ENCODE data around the gene DEDD2.
A peak's percentile ranks its signal among the peaks of the same experiment; 100 is the strongest.

Gene DEDD2

GRCh38 chr19:42247640-42248199, 30.2 kb upstream of the DEDD2 start:
- H3K9ac ChIP-seq (ENCODE audit: low read depth in 1 of 2, low read length in 2 of 2) = no peak overlapping the region
- no peaks in the 10 kb centered on the region for H3K9me3 ChIP-seq (ENCODE audit: control insufficient read depth in 1 of 2, low read length in 2 of 2)
- no peak overlapping the region for H3K27ac ChIP-seq (ENCODE audit: low read depth, low read length)
- H3K4me1 ChIP-seq (ENCODE audit: control insufficient read depth in 1 of 2, insufficient read depth in 2 of 2, low read length in 2 of 2) = peaks cover 16 to 39% of the 10 kb centered on the region in 2 donors
- no peaks in the 10 kb centered on the region for H3K27me3 ChIP-seq (ENCODE audit: control insufficient read depth in 1 of 2, insufficient read depth in 2 of 2, low read length in 2 of 2)
- H3K36me3 ChIP-seq (ENCODE audit: control insufficient read depth in 1 of 2, insufficient read depth in 2 of 2, low read length in 2 of 2) = peaks cover 6 to 19% of the 10 kb centered on the region in 2 donors
- H3K4me3 ChIP-seq (ENCODE audit: low read depth in 1 of 2, low read length in 2 of 2) = no peak overlapping the region

- Histone ChIP-seq H3K27me3 (ENCODE audit: control insufficient read depth in 1 of 2, insufficient read depth in 2 of 2, low read length in 2 of 2) (no peaks in the 10 kb centered on the region), H3K4me1 (ENCODE audit: control insufficient read depth in 1 of 2, insufficient read depth in 2 of 2, low read length in 2 of 2) (peaks cover 11 to 34% of the 10 kb centered on the region in 2 donors), H3K9ac (ENCODE audit: low read depth in 1 of 2, low read length in 2 of 2) (no peak overlapping the region), H3K27ac (ENCODE audit: low read depth, low read length) (no peak overlapping the region), H3K4me3 (ENCODE audit: low read depth in 1 of 2, low read length in 2 of 2) (no peak overlapping the region), H3K9me3 (ENCODE audit: control insufficient read depth in 1 of 2, low read length in 2 of 2) (no peaks in the 10 kb centered on the region), H3K36me3 (ENCODE audit: control insufficient read depth in 1 of 2, insufficient read depth in 2 of 2, low read length in 2 of 2) (peaks cover 6 to 19% of the 10 kb centered on the region in 2 donors)
Measured at GRCh38 chr19:42246922-42247639, 29.6 kb upstream of the DEDD2 start.

- Histone ChIP-seq H3K36me3 (ENCODE audit: control insufficient read depth in 1 of 2, insufficient read depth in 2 of 2, low read length in 2 of 2) (peaks cover 6 to 19% of the 10 kb centered on the region in 2 donors), H3K9me3 (ENCODE audit: control insufficient read depth in 1 of 2, low read length in 2 of 2) (no peaks in the 10 kb centered on the region), H3K4me1 (ENCODE audit: control insufficient read depth in 1 of 2, insufficient read depth in 2 of 2, low read length in 2 of 2) (peaks cover 8 to 33% of the 10 kb centered on the region in 2 donors), H3K9ac (ENCODE audit: low read depth in 1 of 2, low read length in 2 of 2) (no peak overlapping the region), H3K27ac (ENCODE audit: low read depth, low read length) (no peak overlapping the region), H3K27me3 (ENCODE audit: control insufficient read depth in 1 of 2, insufficient read depth in 2 of 2, low read length in 2 of 2) (no peaks in the 10 kb centered on the region), H3K4me3 (ENCODE audit: low read depth in 1 of 2, low read length in 2 of 2) (no peak overlapping the region)
Measured at GRCh38 chr19:42246143-42246921, 28.9 kb upstream of the DEDD2 start.

GRCh38 chr19:42245231-42245630, 27.8 kb upstream of the DEDD2 start:
- no peak overlapping the region for H3K27ac ChIP-seq (ENCODE audit: low read depth, low read length)
- H3K4me1 ChIP-seq (ENCODE audit: control insufficient read depth in 1 of 2, insufficient read depth in 2 of 2, low read length in 2 of 2) = peaks cover 17 to 33% of the 10 kb centered on the region in 2 donors
- H3K4me3 ChIP-seq (ENCODE audit: low read depth in 1 of 2, low read length in 2 of 2) = peak overlapping the region; percentile 79 to 94
- H3K9ac ChIP-seq (ENCODE audit: low read depth in 1 of 2, low read length in 2 of 2) = peak overlapping the region; percentile 35 to 75
- no peaks in the 10 kb centered on the region for H3K27me3 ChIP-seq (ENCODE audit: control insufficient read depth in 1 of 2, insufficient read depth in 2 of 2, low read length in 2 of 2)
- peaks cover 6 to 23% of the 10 kb centered on the region in 2 donors for H3K36me3 ChIP-seq (ENCODE audit: control insufficient read depth in 1 of 2, insufficient read depth in 2 of 2, low read length in 2 of 2)
- H3K9me3 ChIP-seq (ENCODE audit: control insufficient read depth in 1 of 2, low read length in 2 of 2) = no peaks in the 10 kb centered on the region

GRCh38 chr19:42244347-42245220, 27.1 kb upstream of the DEDD2 start:
- peaks cover 14 to 29% of the 10 kb centered on the region in 2 donors for H3K4me1 ChIP-seq (ENCODE audit: control insufficient read depth in 1 of 2, insufficient read depth in 2 of 2, low read length in 2 of 2)
- no peaks in the 10 kb centered on the region for H3K27me3 ChIP-seq (ENCODE audit: control insufficient read depth in 1 of 2, insufficient read depth in 2 of 2, low read length in 2 of 2)
- peak overlapping the region; percentile 86 for H3K27ac ChIP-seq (ENCODE audit: low read depth, low read length)
- H3K4me3 ChIP-seq (ENCODE audit: low read depth in 1 of 2, low read length in 2 of 2) = peak overlapping the region; percentile 79 to 94
- H3K9me3 ChIP-seq (ENCODE audit: control insufficient read depth in 1 of 2, low read length in 2 of 2) = no peaks in the 10 kb centered on the region
- H3K9ac ChIP-seq (ENCODE audit: low read depth in 1 of 2, low read length in 2 of 2) = peak overlapping the region; percentile 75 to 94
- peaks cover 5 to 24% of the 10 kb centered on the region in 2 donors for H3K36me3 ChIP-seq (ENCODE audit: control insufficient read depth in 1 of 2, insufficient read depth in 2 of 2, low read length in 2 of 2)

GRCh38 chr19:42242512-42243409, 25.3 kb upstream of the DEDD2 start, which contains the start of gene GSK3A:
Gene GSK3A, minus strand, starts transcription at chr19:42242602. Its CDS starts 137 bp downstream, at chr19:42242465.
- H3K27me3 ChIP-seq (ENCODE audit: control insufficient read depth in 1 of 2, insufficient read depth in 2 of 2, low read length in 2 of 2) = no peaks in the 10 kb centered on the region
- H3K36me3 ChIP-seq (ENCODE audit: control insufficient read depth in 1 of 2, insufficient read depth in 2 of 2, low read length in 2 of 2) = peaks cover 0 to 21% of the 10 kb centered on the region in 2 donors
- H3K27ac ChIP-seq (ENCODE audit: low read depth, low read length) = peak within 1 kb of the TSS; percentile 86
- peaks cover 14 to 29% of the 10 kb centered on the region in 2 donors for H3K4me1 ChIP-seq (ENCODE audit: control insufficient read depth in 1 of 2, insufficient read depth in 2 of 2, low read length in 2 of 2)
- peak within 1 kb of the TSS; percentile 96 for H3K9ac ChIP-seq (ENCODE audit: low read depth in 1 of 2, low read length in 2 of 2)
- peak within 1 kb of the TSS; percentile 79 to 94 for H3K4me3 ChIP-seq (ENCODE audit: low read depth in 1 of 2, low read length in 2 of 2)
- no peaks in the 10 kb centered on the region for H3K9me3 ChIP-seq (ENCODE audit: control insufficient read depth in 1 of 2, low read length in 2 of 2)

- H3K36me3 ChIP-seq (ENCODE audit: control insufficient read depth in 1 of 2, insufficient read depth in 2 of 2, low read length in 2 of 2) = peaks cover 0 to 21% of the 10 kb centered on the region in 2 donors
- H3K27me3 ChIP-seq (ENCODE audit: control insufficient read depth in 1 of 2, insufficient read depth in 2 of 2, low read length in 2 of 2) = no peaks in the 10 kb centered on the region
- peak overlapping the region; percentile 96 for H3K9ac ChIP-seq (ENCODE audit: low read depth in 1 of 2, low read length in 2 of 2)
- no peaks in the 10 kb centered on the region for H3K9me3 ChIP-seq (ENCODE audit: control insufficient read depth in 1 of 2, low read length in 2 of 2)
- peaks cover 14 to 29% of the 10 kb centered on the region in 2 donors for H3K4me1 ChIP-seq (ENCODE audit: control insufficient read depth in 1 of 2, insufficient read depth in 2 of 2, low read length in 2 of 2)
- peak overlapping the region; percentile 69 for H3K27ac ChIP-seq (ENCODE audit: low read depth, low read length)
- peak overlapping the region; percentile 77 to 94 for H3K4me3 ChIP-seq (ENCODE audit: low read depth in 1 of 2, low read length in 2 of 2)
Measured at GRCh38 chr19:42242069-42242511, 24.6 kb upstream of the DEDD2 start.

GRCh38 chr19:42241279-42241678, 23.8 kb upstream of the DEDD2 start:
- Histone ChIP-seq H3K4me3 (ENCODE audit: low read depth in 1 of 2, low read length in 2 of 2) (peak overlapping the region; percentile 77 to 94), H3K9ac (ENCODE audit: low read depth in 1 of 2, low read length in 2 of 2) (peak overlapping the region; percentile 96), H3K9me3 (ENCODE audit: control insufficient read depth in 1 of 2, low read length in 2 of 2) (no peaks in the 10 kb centered on the region), H3K36me3 (ENCODE audit: control insufficient read depth in 1 of 2, insufficient read depth in 2 of 2, low read length in 2 of 2) (peaks cover 4 to 28% of the 10 kb centered on the region in 2 donors), H3K4me1 (ENCODE audit: control insufficient read depth in 1 of 2, insufficient read depth in 2 of 2, low read length in 2 of 2) (peaks cover 14 to 29% of the 10 kb centered on the region in 2 donors), H3K27ac (ENCODE audit: low read depth, low read length) (no peak overlapping the region), H3K27me3 (ENCODE audit: control insufficient read depth in 1 of 2, insufficient read depth in 2 of 2, low read length in 2 of 2) (no peaks in the 10 kb centered on the region)
